Measurements from ENCODE around the gene RNF133. TPM values are rescaled to one million over a fixed set of nuclear protein-coding genes. Genes with fewer than 3 reads are reported as not detected.

RNF133 gene
- total and polyA plus RNA-seq, 10 of the 15 experiments (the other 5 are each of a cell fraction or from before 2014, with no cell fraction given), result 0.05 TPM; not detected in 9

DNA sequence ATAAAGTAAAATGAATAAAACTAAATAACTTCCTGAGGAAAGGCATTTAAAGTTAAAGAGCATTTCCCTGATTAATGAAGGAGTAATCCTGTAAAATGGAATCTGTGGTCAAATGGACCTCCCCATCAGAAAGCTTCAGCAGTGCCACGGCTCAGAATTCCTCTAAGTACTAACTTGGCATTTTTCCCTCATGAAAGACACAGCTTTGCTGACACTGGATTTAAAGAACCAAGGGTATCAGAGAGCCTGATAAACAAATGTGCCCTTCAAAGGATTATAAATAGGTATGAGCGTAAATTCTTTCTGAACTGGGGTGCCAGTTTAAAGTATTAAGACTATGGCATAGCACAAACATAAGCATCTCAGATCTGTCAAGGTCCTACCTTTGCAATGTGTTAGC lies 28.0 kb upstream of the RNF133 start:
- Histone ChIP-seq H3K4me3 (no peak overlapping the region), H4K20me1 (ENCODE audit: control insufficient read depth, insufficient read depth) (no peaks in the 10 kb centered on the region), H3K27me3 (replicated peaks in 1 of 2; ENCODE audit: control insufficient read depth in 2 of 2, insufficient read depth in 2 of 2, low read length in 1 of 2) (no peaks in the 10 kb centered on the region), H3K9ac (ENCODE audit: control insufficient read depth, insufficient read depth, low read length) (no peak overlapping the region), H2AFZ (ENCODE audit: control insufficient read depth, low read depth, low read length) (no peak overlapping the region), H3K36me3 (ENCODE audit: control insufficient read depth in 2 of 2, insufficient read depth in 2 of 2, low read length in 1 of 2) (no peaks in the 10 kb centered on the region), H3K4me1 (ENCODE audit: control insufficient read depth, insufficient read depth, low read length) (no peaks in the 10 kb centered on the region), H3K9me3 (replicated peaks; ENCODE audit: control insufficient read depth, insufficient read depth, low read length) (no peaks in the 10 kb centered on the region), H3K79me2 (ENCODE audit: control insufficient read depth, insufficient read depth, low read length) (no peaks in the 10 kb centered on the region), H3K4me2 (ENCODE audit: control insufficient read depth, insufficient read depth) (no peak overlapping the region), H3K27ac (ENCODE audit: control insufficient read depth, insufficient read depth) (no peak overlapping the region)
- in situ Hi-C loops (cut with MboI), result no loop called here
- ChIA-PET SMC1A (ENCODE audit: uncharacterized antibody, unreplicated experiment) (interaction anchor here (0.7 to 5.3 kb wide), 11 partner anchors 11 to 98 kb away, joined by 3 to 60 read pairs (median 3); no protein-coding TSS in a partner anchor), CTCF (interaction anchor here (0.9 to 3.2 kb wide), 7 partner anchors 8 to 437 kb away, joined by 3 to 21 read pairs (median 4); no protein-coding TSS in a partner anchor), RAD21 (ENCODE audit: unreplicated experiment) (interaction anchor here (0.8 to 3.4 kb wide), 7 partner anchors 9 to 76 kb away, joined by 3 to 26 read pairs (median 4); no protein-coding TSS in a partner anchor), POLR2A (interaction anchor here (0.6 to 1.0 kb wide), 3 partner anchors 11 to 477 kb away, joined by 3 to 4 read pairs (median 3); no protein-coding TSS in a partner anchor)
- BruUV-seq (replicated peaks), result no TSS peak
- no peak for ATAC-seq
- no peak for FAIRE-seq
- intact Hi-C loops (cut with micrococcal nuclease; ENCODE audit: unreplicated experiment), result no loop called here
- DNase-seq (ENCODE audit: low read depth, low spot score), result no peak
- TF ChIP-seq, protein P1, sequence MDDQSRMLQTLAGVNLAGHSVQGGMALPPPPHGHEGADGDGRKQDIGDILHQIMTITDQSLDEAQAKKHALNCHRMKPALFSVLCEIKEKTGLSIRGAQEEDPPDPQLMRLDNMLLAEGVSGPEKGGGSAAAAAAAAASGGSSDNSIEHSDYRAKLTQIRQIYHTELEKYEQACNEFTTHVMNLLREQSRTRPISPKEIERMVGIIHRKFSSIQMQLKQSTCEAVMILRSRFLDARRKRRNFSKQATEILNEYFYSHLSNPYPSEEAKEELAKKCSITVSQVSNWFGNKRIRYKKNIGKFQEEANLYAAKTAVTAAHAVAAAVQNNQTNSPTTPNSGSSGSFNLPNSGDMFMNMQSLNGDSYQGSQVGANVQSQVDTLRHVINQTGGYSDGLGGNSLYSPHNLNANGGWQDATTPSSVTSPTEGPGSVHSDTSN (IDR thresholded peaks at IDR 0.05; ENCODE audit: insufficient replicate concordance, low read depth, low read length), result no peak
- no peak for TF ChIP-seq TARDBP (IDR thresholded peaks at IDR 0.05; ENCODE audit: borderline replicate concordance)
- TF ChIP-seq RAD51 (IDR thresholded peaks at IDR 0.05), result no peak
- TF ChIP-seq EGR1 (IDR thresholded peaks at IDR 0.05; ENCODE audit: borderline replicate concordance in 1 of 2, low read depth in 2 of 2, low read length in 2 of 2), result no peak
- TF ChIP-seq ZNF622 (IDR thresholded peaks at IDR 0.05), result no peak
- no peak for TF ChIP-seq MYC (IDR thresholded peaks at IDR 0.05; ENCODE audit: insufficient read depth, insufficient read length, insufficient replicate concordance, low read length, severe bottlenecking)
- TF ChIP-seq SUZ12 (IDR thresholded peaks at IDR 0.05; ENCODE audit: unreplicated experiment), result no peak
- TF ChIP-seq, protein P2, sequence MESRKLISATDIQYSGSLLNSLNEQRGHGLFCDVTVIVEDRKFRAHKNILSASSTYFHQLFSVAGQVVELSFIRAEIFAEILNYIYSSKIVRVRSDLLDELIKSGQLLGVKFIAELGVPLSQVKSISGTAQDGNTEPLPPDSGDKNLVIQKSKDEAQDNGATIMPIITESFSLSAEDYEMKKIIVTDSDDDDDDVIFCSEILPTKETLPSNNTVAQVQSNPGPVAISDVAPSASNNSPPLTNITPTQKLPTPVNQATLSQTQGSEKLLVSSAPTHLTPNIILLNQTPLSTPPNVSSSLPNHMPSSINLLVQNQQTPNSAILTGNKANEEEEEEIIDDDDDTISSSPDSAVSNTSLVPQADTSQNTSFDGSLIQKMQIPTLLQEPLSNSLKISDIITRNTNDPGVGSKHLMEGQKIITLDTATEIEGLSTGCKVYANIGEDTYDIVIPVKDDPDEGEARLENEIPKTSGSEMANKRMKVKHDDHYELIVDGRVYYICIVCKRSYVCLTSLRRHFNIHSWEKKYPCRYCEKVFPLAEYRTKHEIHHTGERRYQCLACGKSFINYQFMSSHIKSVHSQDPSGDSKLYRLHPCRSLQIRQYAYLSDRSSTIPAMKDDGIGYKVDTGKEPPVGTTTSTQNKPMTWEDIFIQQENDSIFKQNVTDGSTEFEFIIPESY (IDR thresholded peaks at IDR 0.05), result no peak
- TF ChIP-seq KDM1A (IDR thresholded peaks at IDR 0.05; ENCODE audit: borderline replicate concordance), result no peak
- TF ChIP-seq, protein P3, sequence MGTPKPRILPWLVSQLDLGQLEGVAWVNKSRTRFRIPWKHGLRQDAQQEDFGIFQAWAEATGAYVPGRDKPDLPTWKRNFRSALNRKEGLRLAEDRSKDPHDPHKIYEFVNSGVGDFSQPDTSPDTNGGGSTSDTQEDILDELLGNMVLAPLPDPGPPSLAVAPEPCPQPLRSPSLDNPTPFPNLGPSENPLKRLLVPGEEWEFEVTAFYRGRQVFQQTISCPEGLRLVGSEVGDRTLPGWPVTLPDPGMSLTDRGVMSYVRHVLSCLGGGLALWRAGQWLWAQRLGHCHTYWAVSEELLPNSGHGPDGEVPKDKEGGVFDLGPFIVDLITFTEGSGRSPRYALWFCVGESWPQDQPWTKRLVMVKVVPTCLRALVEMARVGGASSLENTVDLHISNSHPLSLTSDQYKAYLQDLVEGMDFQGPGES (IDR thresholded peaks at IDR 0.05), result no peak
- TF ChIP-seq POLR2A (IDR thresholded peaks at IDR 0.05; ENCODE audit: low read depth, low read length), result no peak
- TF ChIP-seq ZSCAN29 (IDR thresholded peaks at IDR 0.05), result no peak
- no peak for TF ChIP-seq SREBF1 (IDR thresholded peaks at IDR 0.05; ENCODE audit: low read length)
- TF ChIP-seq, protein P4, sequence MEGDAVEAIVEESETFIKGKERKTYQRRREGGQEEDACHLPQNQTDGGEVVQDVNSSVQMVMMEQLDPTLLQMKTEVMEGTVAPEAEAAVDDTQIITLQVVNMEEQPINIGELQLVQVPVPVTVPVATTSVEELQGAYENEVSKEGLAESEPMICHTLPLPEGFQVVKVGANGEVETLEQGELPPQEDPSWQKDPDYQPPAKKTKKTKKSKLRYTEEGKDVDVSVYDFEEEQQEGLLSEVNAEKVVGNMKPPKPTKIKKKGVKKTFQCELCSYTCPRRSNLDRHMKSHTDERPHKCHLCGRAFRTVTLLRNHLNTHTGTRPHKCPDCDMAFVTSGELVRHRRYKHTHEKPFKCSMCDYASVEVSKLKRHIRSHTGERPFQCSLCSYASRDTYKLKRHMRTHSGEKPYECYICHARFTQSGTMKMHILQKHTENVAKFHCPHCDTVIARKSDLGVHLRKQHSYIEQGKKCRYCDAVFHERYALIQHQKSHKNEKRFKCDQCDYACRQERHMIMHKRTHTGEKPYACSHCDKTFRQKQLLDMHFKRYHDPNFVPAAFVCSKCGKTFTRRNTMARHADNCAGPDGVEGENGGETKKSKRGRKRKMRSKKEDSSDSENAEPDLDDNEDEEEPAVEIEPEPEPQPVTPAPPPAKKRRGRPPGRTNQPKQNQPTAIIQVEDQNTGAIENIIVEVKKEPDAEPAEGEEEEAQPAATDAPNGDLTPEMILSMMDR (IDR thresholded peaks at IDR 0.05 in 2 of 3, conservative IDR thresholded peaks at IDR 0.05 in 1 of 3; ENCODE audit: control insufficient read depth in 2 of 3, extremely low read depth in 1 of 3, insufficient read depth in 1 of 3, low read depth in 3 of 3, low read length in 3 of 3), result no peak
- no peak for TF ChIP-seq NFYA (IDR thresholded peaks at IDR 0.05; ENCODE audit: borderline replicate concordance, low read depth, low read length)
- TF ChIP-seq, protein P5, sequence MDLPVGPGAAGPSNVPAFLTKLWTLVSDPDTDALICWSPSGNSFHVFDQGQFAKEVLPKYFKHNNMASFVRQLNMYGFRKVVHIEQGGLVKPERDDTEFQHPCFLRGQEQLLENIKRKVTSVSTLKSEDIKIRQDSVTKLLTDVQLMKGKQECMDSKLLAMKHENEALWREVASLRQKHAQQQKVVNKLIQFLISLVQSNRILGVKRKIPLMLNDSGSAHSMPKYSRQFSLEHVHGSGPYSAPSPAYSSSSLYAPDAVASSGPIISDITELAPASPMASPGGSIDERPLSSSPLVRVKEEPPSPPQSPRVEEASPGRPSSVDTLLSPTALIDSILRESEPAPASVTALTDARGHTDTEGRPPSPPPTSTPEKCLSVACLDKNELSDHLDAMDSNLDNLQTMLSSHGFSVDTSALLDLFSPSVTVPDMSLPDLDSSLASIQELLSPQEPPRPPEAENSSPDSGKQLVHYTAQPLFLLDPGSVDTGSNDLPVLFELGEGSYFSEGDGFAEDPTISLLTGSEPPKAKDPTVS (IDR thresholded peaks at IDR 0.05; ENCODE audit: low read depth, low read length), result no peak
- 46% methylated on average over 2 of the region's 2 CpGs for WGBS (ENCODE audit: insufficient coverage, insufficient replicate concordance, low lambda C conversion rate, missing lambda C conversion rate)
